Mesothelial cell of epicardium (in vitro differentiated cells): ENCODE measurements around the gene DNAH17. TPM values are rescaled to one million over a fixed set of nuclear protein-coding genes. Genes with fewer than 3 reads are reported as not detected.

Experiments used
- DNase-seq, 2 experiments: peaks; one replicate each; pipeline ENCODE4 v3.0.0; 2021; ENCODE audit warnings: low spot score in 2 of 2; ENCODE audit not compliant: unreplicated experiment in 2 of 2
- H3K27ac Mint-ChIP-seq: 2 replicates; pipeline ENCODE4 v1.8.0; 2021; ENCODE audit warnings: mixed read lengths
- H3K27me3 Mint-ChIP-seq: 2 replicates; pipeline ENCODE4 v1.8.0; 2021; ENCODE audit warnings: low read depth, mixed read lengths
- H3K36me3 Mint-ChIP-seq: 2 replicates; pipeline ENCODE4 v1.8.0; 2021; ENCODE audit warnings: mixed read lengths
- H3K4me1 Mint-ChIP-seq: 2 replicates; pipeline ENCODE4 v1.8.0; 2021; ENCODE audit warnings: mixed read lengths
- H3K4me3 Mint-ChIP-seq: 2 replicates; pipeline ENCODE4 v1.8.0; 2021; ENCODE audit warnings: mild to moderate bottlenecking, moderate library complexity, mixed read lengths
- H3K9me3 Mint-ChIP-seq: 2 replicates; pipeline ENCODE4 v1.8.0; 2021; ENCODE audit warnings: mixed read lengths
- CTCF ChIP-seq: fragments of 200-600 bp; sonication (generic); IDR thresholded peaks from one replicate; pipeline ENCODE4 v1.5.0; 2021; ENCODE audit warnings: antibody characterized with exemption; ENCODE audit not compliant: unreplicated experiment
- total RNA-seq: library from RNA; stranded (reverse); gene quantifications from 3 replicates; pipeline ENCODE4 v1.2.1, GENCODE V29; 2021

Gene DNAH17
- total RNA-seq, 1 donor from 2014 or later, result 0.87 TPM

- H3K4me3 Mint-ChIP-seq, result no peak overlapping the region
- DNase-seq, result no peak
- H3K27me3 Mint-ChIP-seq, result no peaks in the 10 kb centered on the region
- no peaks in the 10 kb centered on the region for H3K36me3 Mint-ChIP-seq
- TF ChIP-seq CTCF, result no peak
- no peak overlapping the region for H3K27ac Mint-ChIP-seq
- H3K9me3 Mint-ChIP-seq, result no peaks in the 10 kb centered on the region
- H3K4me1 Mint-ChIP-seq, result peaks cover 24% of the 10 kb centered on the region
Observed at GRCh38 chr17:78595135-78595810, 18.1 kb upstream of the DNAH17 start.

- H3K4me1 Mint-ChIP-seq, result peaks cover 16% of the 10 kb centered on the region
- no peak overlapping the region for H3K4me3 Mint-ChIP-seq
- no peaks in the 10 kb centered on the region for H3K36me3 Mint-ChIP-seq
- DNase-seq, result no peak
- no peak for TF ChIP-seq CTCF
- no peaks in the 10 kb centered on the region for H3K9me3 Mint-ChIP-seq
- no peaks in the 10 kb centered on the region for H3K27me3 Mint-ChIP-seq
- H3K27ac Mint-ChIP-seq, result peak overlapping the region; percentile 59
Observed at GRCh38 chr17:78592991-78593329, 15.8 kb upstream of the DNAH17 start.

GRCh38 chr17:78591263-78591671, 14.1 kb upstream of the DNAH17 start:
- no peaks in the 10 kb centered on the region for H3K27me3 Mint-ChIP-seq
- TF ChIP-seq CTCF, result no peak
- H3K9me3 Mint-ChIP-seq, result no peaks in the 10 kb centered on the region
- DNase-seq, result no peak
- no peaks in the 10 kb centered on the region for H3K36me3 Mint-ChIP-seq
- H3K4me1 Mint-ChIP-seq, result peaks cover 13% of the 10 kb centered on the region
- no peak overlapping the region for H3K4me3 Mint-ChIP-seq
- H3K27ac Mint-ChIP-seq, result no peak overlapping the region

- DNase-seq, result no peak
- Mint-ChIP-seq H3K36me3 (no peaks in the 10 kb centered on the region), H3K4me3 (no peak overlapping the region), H3K27ac (no peak overlapping the region), H3K4me1 (peaks cover 13% of the 10 kb centered on the region), H3K9me3 (no peaks in the 10 kb centered on the region), H3K27me3 (no peaks in the 10 kb centered on the region)
- TF ChIP-seq CTCF, result no peak
Observed at GRCh38 chr17:78589885-78590284, 12.7 kb upstream of the DNAH17 start.

GRCh38 chr17:78589031-78589675, 12.0 kb upstream of the DNAH17 start:
- Mint-ChIP-seq H3K36me3 (no peaks in the 10 kb centered on the region), H3K9me3 (no peaks in the 10 kb centered on the region), H3K4me3 (no peak overlapping the region), H3K27ac (no peak overlapping the region), H3K4me1 (peaks cover 13% of the 10 kb centered on the region), H3K27me3 (no peaks in the 10 kb centered on the region)
- DNase-seq, result no peak
- TF ChIP-seq CTCF, result no peak
